Measurements from ENCODE around the gene NCOR2.

GRCh38 chr12:124603100-124603541 is 35.7 kb upstream of the NCOR2 start:
- TF ChIP-seq ARNTL (CRISPR knock-in tag; IDR thresholded peaks at IDR 0.05; ENCODE audit: borderline replicate concordance, low read depth) = no peak
- TF ChIP-seq GLIS3 (CRISPR knock-in tag; IDR thresholded peaks at IDR 0.05) = no peak
- TF ChIP-seq ZNF565 (CRISPR knock-in tag; conservative IDR thresholded peaks at IDR 0.05; ENCODE audit: low read depth) = no peak
- TF ChIP-seq, protein P1, sequence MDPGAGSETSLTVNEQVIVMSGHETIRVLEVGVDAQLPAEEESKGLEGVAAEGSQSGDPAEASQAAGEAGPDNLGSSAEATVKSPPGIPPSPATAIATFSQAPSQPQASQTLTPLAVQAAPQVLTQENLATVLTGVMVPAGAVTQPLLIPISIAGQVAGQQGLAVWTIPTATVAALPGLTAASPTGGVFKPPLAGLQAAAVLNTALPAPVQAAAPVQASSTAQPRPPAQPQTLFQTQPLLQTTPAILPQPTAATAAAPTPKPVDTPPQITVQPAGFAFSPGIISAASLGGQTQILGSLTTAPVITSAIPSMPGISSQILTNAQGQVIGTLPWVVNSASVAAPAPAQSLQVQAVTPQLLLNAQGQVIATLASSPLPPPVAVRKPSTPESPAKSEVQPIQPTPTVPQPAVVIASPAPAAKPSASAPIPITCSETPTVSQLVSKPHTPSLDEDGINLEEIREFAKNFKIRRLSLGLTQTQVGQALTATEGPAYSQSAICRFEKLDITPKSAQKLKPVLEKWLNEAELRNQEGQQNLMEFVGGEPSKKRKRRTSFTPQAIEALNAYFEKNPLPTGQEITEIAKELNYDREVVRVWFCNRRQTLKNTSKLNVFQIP (CRISPR knock-in tag; IDR thresholded peaks at IDR 0.05; ENCODE audit: borderline replicate concordance, low read depth) = no peak
- TF ChIP-seq PPARA (CRISPR knock-in tag; IDR thresholded peaks at IDR 0.05; ENCODE audit: borderline replicate concordance) = no peak
- TF ChIP-seq RARB (CRISPR knock-in tag; IDR thresholded peaks at IDR 0.05) = no peak
